Measurements from ENCODE around the gene HIPK3. TPM values are rescaled to one million over a fixed set of nuclear protein-coding genes. Genes with fewer than 3 reads are reported as not detected.

The HIPK3 gene
- total and polyA plus RNA-seq, 10 of the 15 experiments (the other 5 are each of a cell fraction or from before 2014, with no cell fraction given), result 3.4 to 26.5 (median 13.6) TPM

DNA sequence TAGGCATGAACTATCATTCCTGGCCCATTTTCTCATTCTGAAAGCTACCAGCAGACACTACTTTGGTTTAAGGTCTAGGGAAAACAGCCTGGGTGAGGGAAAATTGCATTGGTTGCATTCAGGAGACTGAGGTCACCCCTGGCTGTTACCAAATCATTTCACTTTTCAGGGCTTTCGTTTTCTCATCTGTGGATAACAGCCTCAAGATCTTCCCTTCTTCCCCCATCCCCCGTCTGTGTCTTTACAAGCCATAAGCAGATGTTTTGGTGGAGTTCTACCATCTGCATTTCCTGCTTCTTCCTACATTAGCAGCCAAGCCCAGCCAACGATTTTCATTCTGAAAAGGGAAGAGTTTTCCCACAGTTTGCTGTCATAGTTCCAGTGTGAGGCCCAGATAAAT, 130.4 kb downstream of the HIPK3 start (continued):
- TF ChIP-seq, protein P1, sequence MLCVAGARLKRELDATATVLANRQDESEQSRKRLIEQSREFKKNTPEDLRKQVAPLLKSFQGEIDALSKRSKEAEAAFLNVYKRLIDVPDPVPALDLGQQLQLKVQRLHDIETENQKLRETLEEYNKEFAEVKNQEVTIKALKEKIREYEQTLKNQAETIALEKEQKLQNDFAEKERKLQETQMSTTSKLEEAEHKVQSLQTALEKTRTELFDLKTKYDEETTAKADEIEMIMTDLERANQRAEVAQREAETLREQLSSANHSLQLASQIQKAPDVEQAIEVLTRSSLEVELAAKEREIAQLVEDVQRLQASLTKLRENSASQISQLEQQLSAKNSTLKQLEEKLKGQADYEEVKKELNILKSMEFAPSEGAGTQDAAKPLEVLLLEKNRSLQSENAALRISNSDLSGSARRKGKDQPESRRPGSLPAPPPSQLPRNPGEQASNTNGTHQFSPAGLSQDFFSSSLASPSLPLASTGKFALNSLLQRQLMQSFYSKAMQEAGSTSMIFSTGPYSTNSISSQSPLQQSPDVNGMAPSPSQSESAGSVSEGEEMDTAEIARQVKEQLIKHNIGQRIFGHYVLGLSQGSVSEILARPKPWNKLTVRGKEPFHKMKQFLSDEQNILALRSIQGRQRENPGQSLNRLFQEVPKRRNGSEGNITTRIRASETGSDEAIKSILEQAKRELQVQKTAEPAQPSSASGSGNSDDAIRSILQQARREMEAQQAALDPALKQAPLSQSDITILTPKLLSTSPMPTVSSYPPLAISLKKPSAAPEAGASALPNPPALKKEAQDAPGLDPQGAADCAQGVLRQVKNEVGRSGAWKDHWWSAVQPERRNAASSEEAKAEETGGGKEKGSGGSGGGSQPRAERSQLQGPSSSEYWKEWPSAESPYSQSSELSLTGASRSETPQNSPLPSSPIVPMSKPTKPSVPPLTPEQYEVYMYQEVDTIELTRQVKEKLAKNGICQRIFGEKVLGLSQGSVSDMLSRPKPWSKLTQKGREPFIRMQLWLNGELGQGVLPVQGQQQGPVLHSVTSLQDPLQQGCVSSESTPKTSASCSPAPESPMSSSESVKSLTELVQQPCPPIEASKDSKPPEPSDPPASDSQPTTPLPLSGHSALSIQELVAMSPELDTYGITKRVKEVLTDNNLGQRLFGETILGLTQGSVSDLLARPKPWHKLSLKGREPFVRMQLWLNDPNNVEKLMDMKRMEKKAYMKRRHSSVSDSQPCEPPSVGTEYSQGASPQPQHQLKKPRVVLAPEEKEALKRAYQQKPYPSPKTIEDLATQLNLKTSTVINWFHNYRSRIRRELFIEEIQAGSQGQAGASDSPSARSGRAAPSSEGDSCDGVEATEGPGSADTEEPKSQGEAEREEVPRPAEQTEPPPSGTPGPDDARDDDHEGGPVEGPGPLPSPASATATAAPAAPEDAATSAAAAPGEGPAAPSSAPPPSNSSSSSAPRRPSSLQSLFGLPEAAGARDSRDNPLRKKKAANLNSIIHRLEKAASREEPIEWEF (IDR thresholded peaks at IDR 0.05; ENCODE audit: insufficient replicate concordance, low read depth, low read length), result no peak
- TF ChIP-seq SMAD1 (IDR thresholded peaks at IDR 0.05; ENCODE audit: low read depth, partially characterized antibody) (no peak), WRNIP1 (IDR thresholded peaks at IDR 0.05; ENCODE audit: borderline replicate concordance, low read depth, low read length) (no peak), PRDM15 (CRISPR knock-in tag; IDR thresholded peaks at IDR 0.05) (no peak), SMAD5 (IDR thresholded peaks at IDR 0.05; ENCODE audit: low read depth) (no peak), MEF2B (IDR thresholded peaks at IDR 0.05; ENCODE audit: partially characterized antibody, poor library complexity, severe bottlenecking) (no peak), ZNF687 (IDR thresholded peaks at IDR 0.05) (no peak), ATF3 (IDR thresholded peaks at IDR 0.05; ENCODE audit: borderline replicate concordance, extremely low read depth, low read depth, low read length) (no peak), EZH2 (IDR thresholded peaks at IDR 0.05; ENCODE audit: borderline replicate concordance, control insufficient read depth, low read depth, low read length) (no peak)
- TF ChIP-seq, protein P2, sequence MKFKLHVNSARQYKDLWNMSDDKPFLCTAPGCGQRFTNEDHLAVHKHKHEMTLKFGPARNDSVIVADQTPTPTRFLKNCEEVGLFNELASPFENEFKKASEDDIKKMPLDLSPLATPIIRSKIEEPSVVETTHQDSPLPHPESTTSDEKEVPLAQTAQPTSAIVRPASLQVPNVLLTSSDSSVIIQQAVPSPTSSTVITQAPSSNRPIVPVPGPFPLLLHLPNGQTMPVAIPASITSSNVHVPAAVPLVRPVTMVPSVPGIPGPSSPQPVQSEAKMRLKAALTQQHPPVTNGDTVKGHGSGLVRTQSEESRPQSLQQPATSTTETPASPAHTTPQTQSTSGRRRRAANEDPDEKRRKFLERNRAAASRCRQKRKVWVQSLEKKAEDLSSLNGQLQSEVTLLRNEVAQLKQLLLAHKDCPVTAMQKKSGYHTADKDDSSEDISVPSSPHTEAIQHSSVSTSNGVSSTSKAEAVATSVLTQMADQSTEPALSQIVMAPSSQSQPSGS (IDR thresholded peaks at IDR 0.05; ENCODE audit: low read length), result no peak
- TF ChIP-seq, protein P3, sequence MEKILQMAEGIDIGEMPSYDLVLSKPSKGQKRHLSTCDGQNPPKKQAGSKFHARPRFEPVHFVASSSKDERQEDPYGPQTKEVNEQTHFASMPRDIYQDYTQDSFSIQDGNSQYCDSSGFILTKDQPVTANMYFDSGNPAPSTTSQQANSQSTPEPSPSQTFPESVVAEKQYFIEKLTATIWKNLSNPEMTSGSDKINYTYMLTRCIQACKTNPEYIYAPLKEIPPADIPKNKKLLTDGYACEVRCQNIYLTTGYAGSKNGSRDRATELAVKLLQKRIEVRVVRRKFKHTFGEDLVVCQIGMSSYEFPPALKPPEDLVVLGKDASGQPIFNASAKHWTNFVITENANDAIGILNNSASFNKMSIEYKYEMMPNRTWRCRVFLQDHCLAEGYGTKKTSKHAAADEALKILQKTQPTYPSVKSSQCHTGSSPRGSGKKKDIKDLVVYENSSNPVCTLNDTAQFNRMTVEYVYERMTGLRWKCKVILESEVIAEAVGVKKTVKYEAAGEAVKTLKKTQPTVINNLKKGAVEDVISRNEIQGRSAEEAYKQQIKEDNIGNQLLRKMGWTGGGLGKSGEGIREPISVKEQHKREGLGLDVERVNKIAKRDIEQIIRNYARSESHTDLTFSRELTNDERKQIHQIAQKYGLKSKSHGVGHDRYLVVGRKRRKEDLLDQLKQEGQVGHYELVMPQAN (conservative IDR thresholded peaks at IDR 0.05), result no peak
